K562 (cell line): ENCODE results near the gene LPIN1. TPM values are rescaled to one million over a fixed set of nuclear protein-coding genes. Genes with fewer than 3 reads are reported as not detected.

Experiments used
- ATAC-seq: fragments of 200-7000 bp; cut with Tn5 transposase; 3 replicates; pipeline ENCODE4 v1.9.1; 2020; ENCODE audit warnings: moderate library complexity
- BruUV-seq: library from RNA; stranded (reverse); fragments of 400-500 nt; replicated peaks from 2 replicates; lab custom pipeline; 2021; lab: Mats Ljungman, UMichigan
- CTCF ChIA-PET: fragments of 300-600 bp; formaldehyde crosslinking; extraction: SDS; loops from one replicate; lab custom pipeline; 2021; ENCODE audit warnings: low intra/inter-chr PET ratio; lab: Yijun Ruan, JAX
- POLR2A ChIA-PET: fragments of 300-600, 350-650 bp; sonication (Branson Sonifier 250); formaldehyde crosslinking; extraction: SDS; loops from one replicate; lab custom pipeline; 2021; ENCODE audit warnings: antibody characterized with exemption, inconsistent platforms; lab: Yijun Ruan, JAX
- DNase-seq, 4 experiments: peaks; one replicate each; pipeline versions ENCODE4 v3.0.0 to v3.0.0-alpha.2; 2011 to 2018; ENCODE audit warnings: low spot score in 3 of 4, mixed read lengths in 3 of 4; ENCODE audit errors: extremely low read depth in 1 of 4
- FAIRE-seq: peaks from 2 replicates; lab custom pipeline; 2011; peaks lifted over from hg19 to GRCh38; lab: Jason Lieb, UNC
- H2AFZ ChIP-seq: 2 replicates; pipeline ENCODE4 v1.6.0; 2011; ENCODE audit warnings: low read depth, low read length, control low read depth, inconsistent platforms
- H3K27ac ChIP-seq: fragments of 200-600 bp; 3 replicates; pipeline ENCODE4 v1.8.0; 2011; ENCODE audit warnings: low read depth, mild to moderate bottlenecking, control low read depth, inconsistent platforms, low read length, moderate library complexity, mixed read lengths; ENCODE audit errors: extremely low read depth
- H3K27me3 ChIP-seq, 2 experiments: fragments of 300-600 bp in 1 of 2; 2 replicates in 1 of 2; 3 replicates in 1 of 2; pipeline versions ENCODE4 v1.6.0 to v1.8.0; 2011; ENCODE audit warnings: inconsistent platforms in 2 of 2, low read length in 2 of 2, mild to moderate bottlenecking in 1 of 2, mixed read lengths in 1 of 2, moderate library complexity in 1 of 2; ENCODE audit not compliant: control insufficient read depth in 2 of 2, insufficient read depth in 2 of 2
- H3K36me3 ChIP-seq: fragments of 300-600 bp; 3 replicates; pipeline ENCODE4 v1.8.0; 2011; ENCODE audit warnings: mild to moderate bottlenecking, low read length, inconsistent platforms; ENCODE audit not compliant: control insufficient read depth, insufficient read depth
- H3K4me1 ChIP-seq, 2 experiments: fragments of 200-600 bp in 1 of 2; replicated peaks in 1 of 2; 2 replicates in 1 of 2; 3 replicates in 1 of 2; pipeline versions ENCODE4 v1.5.1 to v1.8.0; 2011; ENCODE audit warnings: inconsistent platforms in 2 of 2, low read length in 2 of 2, mild to moderate bottlenecking in 1 of 2, mixed read lengths in 1 of 2, moderate library complexity in 1 of 2; ENCODE audit not compliant: control insufficient read depth in 2 of 2, insufficient read depth in 2 of 2
- H3K4me2 ChIP-seq: 2 replicates; pipeline ENCODE4 v1.6.1; 2011; ENCODE audit warnings: low read length, control low read depth, inconsistent platforms, mixed read lengths; ENCODE audit not compliant: insufficient read depth
- H3K4me3 ChIP-seq: fragments of 200-600 bp; sonication (generic), shearing (Covaris generic); 2 replicates; pipeline ENCODE4 v1.5.1; 2016; ENCODE audit warnings: control low read depth, inconsistent platforms
- H3K79me2 ChIP-seq: fragments of 200-600 bp; 3 replicates; pipeline ENCODE4 v1.8.0; 2011; ENCODE audit warnings: low read length, inconsistent platforms; ENCODE audit not compliant: control insufficient read depth, insufficient read depth
- H3K9ac ChIP-seq, 2 experiments: 2 replicates each; pipeline versions ENCODE4 v1.6.0 to v1.6.1; 2011; ENCODE audit warnings: low read depth in 2 of 2, low read length in 2 of 2, control low read depth in 1 of 2, inconsistent platforms in 1 of 2, mild to moderate bottlenecking in 1 of 2, mixed read lengths in 1 of 2; ENCODE audit not compliant: insufficient read depth in 1 of 2
- H3K9me1 ChIP-seq: one replicate; pipeline ENCODE4 v1.6.0; 2011; ENCODE audit warnings: inconsistent platforms, mild to moderate bottlenecking, low read length, moderate library complexity; ENCODE audit not compliant: control insufficient read depth, insufficient read depth
- H3K9me3 ChIP-seq: replicated peaks from 2 replicates; pipeline ENCODE4 v1.5.1; 2011; ENCODE audit warnings: low read depth, low read length, inconsistent platforms; ENCODE audit not compliant: control insufficient read depth, insufficient read depth
- H4K20me1 ChIP-seq: replicated peaks from 2 replicates; pipeline ENCODE4 v1.6.1; 2011; ENCODE audit warnings: low read length, inconsistent platforms, mixed read lengths; ENCODE audit not compliant: control insufficient read depth, insufficient read depth
- CCAR2 ChIP-seq: fragments of 200-400 bp; formaldehyde crosslinking; IDR thresholded peaks from 2 replicates; pipeline ENCODE4 v1.6.1; 2017; ENCODE audit warnings: mild to moderate bottlenecking, low read depth, low read length
- CHCHD3 ChIP-seq: fragments of 250-450 bp; sonication (Bioruptor Pico); IDR thresholded peaks from 2 replicates; pipeline ENCODE4 v2.1.2; 2022; ENCODE audit warnings: mild to moderate bottlenecking
- E2F3 ChIP-seq: fragments of 250-450 bp; sonication (Bioruptor Pico); IDR thresholded peaks from 2 replicates; pipeline ENCODE4 v1.4.0; 2020; ENCODE audit warnings: mild to moderate bottlenecking
- ESRRA ChIP-seq: fragments of 450-650 bp; IDR thresholded peaks from 2 replicates; pipeline ENCODE4 v1.6.1; 2014; ENCODE audit warnings: low read depth, mild to moderate bottlenecking, moderate library complexity, borderline replicate concordance
- GATAD2A ChIP-seq: fragments of 450-650 bp; IDR thresholded peaks from 2 replicates; pipeline ENCODE4 v1.6.1; 2017
- KDM4B ChIP-seq, 2 experiments: fragments of 450-650 bp in 1 of 2; sonication (generic) in 1 of 2; IDR thresholded peaks; 2 replicates each; pipeline ENCODE4 v1.6.1; 2016 to 2017; ENCODE audit warnings: borderline replicate concordance in 2 of 2, antibody characterized with exemption in 1 of 2, low read depth in 1 of 2, mild to moderate bottlenecking in 1 of 2
- MXI1 ChIP-seq: IDR thresholded peaks from 2 replicates; pipeline ENCODE4 v1.6.1; 2011; ENCODE audit warnings: low read depth, mild to moderate bottlenecking, improper control_type of control experiment, low read length
- NFIX ChIP-seq: fragments of 250-450 bp; sonication (Bioruptor Pico); IDR thresholded peaks from 2 replicates; pipeline ENCODE4 v1.4.0; 2020; ENCODE audit warnings: low read depth, mild to moderate bottlenecking, moderate library complexity
- TEAD1 ChIP-seq, 2 experiments: fragments of 450-650 bp in 1 of 2; sonication (generic) in 1 of 2; formaldehyde crosslinking; IDR thresholded peaks; 2 replicates each; pipeline versions ENCODE4 v1.4.0 to v1.8.0; 2020 to 2022; ENCODE audit warnings: mild to moderate bottlenecking in 2 of 2, missing genetic modification reagents in 1 of 2
- ZC3H4 ChIP-seq: sonication (generic); formaldehyde crosslinking; IDR thresholded peaks from 2 replicates; pipeline ENCODE4 v1.9.0; 2021; ENCODE audit warnings: missing genetic modification reagents, borderline replicate concordance
- ZNF668 ChIP-seq: fragments of 250-450 bp; sonication (Bioruptor Pico); IDR thresholded peaks from 2 replicates; pipeline ENCODE4 v1.8.0; 2022; ENCODE audit warnings: mild to moderate bottlenecking, inconsistent platforms
- ZNF766 ChIP-seq: fragments of 200-800 bp; sonication (Bioruptor generic); conservative IDR thresholded peaks from 2 replicates; pipeline ENCODE4 v1.6.1; 2016; ENCODE audit warnings: missing genetic modification characterization, missing compliant biosample characterization
- WGBS: fragments of 100-300 bp; shearing (Covaris generic); methylation state at CpG from one replicate; pipeline ENCODE4 v1.1.6; 2016; ENCODE audit warnings: low coverage, mixed read lengths; ENCODE audit not compliant: insufficient coverage; ENCODE audit errors: missing lambda C conversion rate; 5-methylcytosine and 5-hydroxymethylcytosine counted together
- in situ Hi-C: fragments of 300-500 bp; cut with MboI; formaldehyde crosslinking; loops from 4 replicates; pipeline ENCODE4 v1.15.0; 2018; ENCODE audit warnings: inconsistent platforms, mixed read lengths
- intact Hi-C: fragments of 100-400 bp; cut with micrococcal nuclease; formaldehyde crosslinking; loops from 2 replicates; pipeline ENCODE4 v1.14.2; 2022
- polyA plus RNA-seq, 8 experiments: library from polyadenylated mRNA; depleted of rRNA in 4 of 8; stranded (reverse) in 5 of 8; unstranded in 3 of 8; fragments of >200 nt; fragmentation: Nextera tagmentation in 2 of 8; fragmentation: Illumina TruSeq in 1 of 8; extraction: Ambion mirVana in 2 of 8; extraction: Trizol in 1 of 8; gene quantifications; 2 replicates each; pipeline versions ENCODE4 v1.2.1 to v1.2.3, GENCODE V29; 2011 to 2014; ENCODE audit warnings: inconsistent platforms in 1 of 8, missing spikeins in 1 of 8
- total RNA-seq, 7 experiments: library from RNA; depleted of rRNA in 6 of 7; stranded (reverse); fragments of >200 nt in 6 of 7; fragmentation: Illumina TruSeq in 2 of 7; extraction: Trizol in 2 of 7; gene quantifications; 2 replicates each; pipeline versions ENCODE4 v1.2.1 to v1.2.3, GENCODE V29; 2011 to 2021; ENCODE audit warnings: low replicate concordance in 1 of 7
- TF ChIP-seq, protein P1 (sequence below), 2 experiments: fragments of 450-650 bp in 1 of 2; sonication (generic) in 1 of 2; formaldehyde crosslinking in 1 of 2; IDR thresholded peaks; 2 replicates each; pipeline versions ENCODE4 v1.7.1 to v1.9.0; 2016 to 2022; ENCODE audit warnings: inconsistent platforms in 1 of 2, mild to moderate bottlenecking in 1 of 2, missing genetic modification reagents in 1 of 2
- TF ChIP-seq, protein P2 (sequence below): sonication (generic); formaldehyde crosslinking; IDR thresholded peaks from 2 replicates; pipeline ENCODE4 v1.8.0; 2022; ENCODE audit warnings: mild to moderate bottlenecking, missing genetic modification reagents

Gene LPIN1
- total and polyA plus RNA-seq, 9 of the 15 experiments (the other 6 are each of a cell fraction or from before 2014, with no cell fraction given) = 9.2 to 84.0 (median 27.8) TPM

DNA sequence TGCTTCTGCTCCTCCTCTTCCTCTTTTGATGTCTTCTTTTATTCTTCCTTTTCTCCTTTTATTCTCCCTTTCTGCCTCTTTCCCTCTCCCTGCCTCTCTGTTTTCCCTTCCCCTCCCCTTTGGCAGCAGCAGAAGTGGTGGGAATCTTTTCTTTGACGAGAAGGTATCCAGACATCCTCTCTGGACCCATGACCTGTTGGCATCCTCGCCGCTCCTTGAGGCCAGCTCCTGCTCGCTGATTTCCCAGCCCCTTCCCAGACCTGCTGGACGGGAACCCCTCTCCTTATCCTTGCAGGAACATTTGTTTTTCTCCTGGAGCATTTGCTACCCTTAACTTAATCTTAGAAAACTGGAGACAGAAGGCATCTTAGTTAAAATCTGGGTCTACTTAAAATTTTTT, 130.5 kb downstream of the LPIN1 start:
- Histone ChIP-seq H3K4me1 (peaks cover 0 to 25% of the 10 kb centered on the region in 2 experiments; a peak in 4 of 5 replicates), H3K27me3 (no peaks in the 10 kb centered on the region), H3K79me2 (no peaks in the 10 kb centered on the region), H3K4me3 (no peak overlapping the region), H3K9me3 (no peaks in the 10 kb centered on the region), H4K20me1 (no peaks in the 10 kb centered on the region), H2AFZ (no peak overlapping the region), H3K9ac (no peak overlapping the region), H3K9me1 (no peaks in the 10 kb centered on the region), H3K27ac (no peak overlapping the region), H3K4me2 (no peak overlapping the region), H3K36me3 (no peaks in the 10 kb centered on the region)
- intact Hi-C loops (no loop called here), in situ Hi-C loops (no loop called here)
- DNase-seq = no peak
- WGBS = 61% methylated on average over 5 of the region's 5 CpGs
- ATAC-seq = no peak
- FAIRE-seq = no peak
- BruUV-seq = no TSS peak
- POLR2A ChIA-PET = no interaction called here
- CTCF ChIA-PET = no interaction called here
- TF ChIP-seq ZNF766 (CRISPR knock-in tag) (no peak), CCAR2 (no peak), E2F3 (no peak), GATAD2A (no peak), MXI1 (no peak), KDM4B (IDR thresholded peaks at IDR 0.05; ENCODE audit: borderline replicate concordance in 2 of 2, low read depth in 1 of 2) (no peak), ZNF668 (CRISPR knock-in tag) (no peak), NFIX (CRISPR knock-in tag) (no peak), ESRRA (no peak), ZC3H4 (CRISPR knock-in tag) (no peak), CHCHD3 (CRISPR knock-in tag) (no peak), TEAD1 (CRISPR knock-in tag; IDR thresholded peaks at IDR 0.05) (no peak)
- TF ChIP-seq, protein P1, sequence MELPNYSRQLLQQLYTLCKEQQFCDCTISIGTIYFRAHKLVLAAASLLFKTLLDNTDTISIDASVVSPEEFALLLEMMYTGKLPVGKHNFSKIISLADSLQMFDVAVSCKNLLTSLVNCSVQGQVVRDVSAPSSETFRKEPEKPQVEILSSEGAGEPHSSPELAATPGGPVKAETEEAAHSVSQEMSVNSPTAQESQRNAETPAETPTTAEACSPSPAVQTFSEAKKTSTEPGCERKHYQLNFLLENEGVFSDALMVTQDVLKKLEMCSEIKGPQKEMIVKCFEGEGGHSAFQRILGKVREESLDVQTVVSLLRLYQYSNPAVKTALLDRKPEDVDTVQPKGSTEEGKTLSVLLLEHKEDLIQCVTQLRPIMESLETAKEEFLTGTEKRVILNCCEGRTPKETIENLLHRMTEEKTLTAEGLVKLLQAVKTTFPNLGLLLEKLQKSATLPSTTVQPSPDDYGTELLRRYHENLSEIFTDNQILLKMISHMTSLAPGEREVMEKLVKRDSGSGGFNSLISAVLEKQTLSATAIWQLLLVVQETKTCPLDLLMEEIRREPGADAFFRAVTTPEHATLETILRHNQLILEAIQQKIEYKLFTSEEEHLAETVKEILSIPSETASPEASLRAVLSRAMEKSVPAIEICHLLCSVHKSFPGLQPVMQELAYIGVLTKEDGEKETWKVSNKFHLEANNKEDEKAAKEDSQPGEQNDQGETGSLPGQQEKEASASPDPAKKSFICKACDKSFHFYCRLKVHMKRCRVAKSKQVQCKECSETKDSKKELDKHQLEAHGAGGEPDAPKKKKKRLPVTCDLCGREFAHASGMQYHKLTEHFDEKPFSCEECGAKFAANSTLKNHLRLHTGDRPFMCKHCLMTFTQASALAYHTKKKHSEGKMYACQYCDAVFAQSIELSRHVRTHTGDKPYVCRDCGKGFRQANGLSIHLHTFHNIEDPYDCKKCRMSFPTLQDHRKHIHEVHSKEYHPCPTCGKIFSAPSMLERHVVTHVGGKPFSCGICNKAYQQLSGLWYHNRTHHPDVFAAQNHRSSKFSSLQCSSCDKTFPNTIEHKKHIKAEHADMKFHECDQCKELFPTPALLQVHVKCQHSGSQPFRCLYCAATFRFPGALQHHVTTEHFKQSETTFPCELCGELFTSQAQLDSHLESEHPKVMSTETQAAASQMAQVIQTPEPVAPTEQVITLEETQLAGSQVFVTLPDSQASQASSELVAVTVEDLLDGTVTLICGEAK (IDR thresholded peaks at IDR 0.05) = no peak
- TF ChIP-seq, protein P1 (CRISPR knock-in tag; IDR thresholded peaks at IDR 0.05) = no peak
- TF ChIP-seq, protein P2, sequence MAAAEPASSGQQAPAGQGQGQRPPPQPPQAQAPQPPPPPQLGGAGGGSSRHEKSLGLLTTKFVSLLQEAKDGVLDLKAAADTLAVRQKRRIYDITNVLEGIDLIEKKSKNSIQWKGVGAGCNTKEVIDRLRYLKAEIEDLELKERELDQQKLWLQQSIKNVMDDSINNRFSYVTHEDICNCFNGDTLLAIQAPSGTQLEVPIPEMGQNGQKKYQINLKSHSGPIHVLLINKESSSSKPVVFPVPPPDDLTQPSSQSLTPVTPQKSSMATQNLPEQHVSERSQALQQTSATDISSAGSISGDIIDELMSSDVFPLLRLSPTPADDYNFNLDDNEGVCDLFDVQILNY (CRISPR knock-in tag) = no peak
